Peyer's patch (tissue), 4 donors: Measurements from ENCODE around the gene BICD1.

Experiments
- POLR2A ChIP-seq, 2 donors: fragments of 450-650 bp; IDR thresholded peaks; one replicate each; pipeline ENCODE4 v1.5.1; 2017; ENCODE audit warnings: antibody characterized with exemption in 2 of 2, mild to moderate bottlenecking in 2 of 2, moderate library complexity in 2 of 2
- TF ChIP-seq, protein P1 (sequence below), 6 experiments: fragments of 450-650 bp in 4 of 6; fragments of 200-600 bp in 2 of 6; sonication (generic) in 1 of 6; IDR thresholded peaks; one replicate each; pipeline ENCODE4 v1.5.1; 2017 to 2019; ENCODE audit warnings: antibody characterized with exemption in 6 of 6, mild to moderate bottlenecking in 3 of 6, moderate library complexity in 1 of 6

DNA sequence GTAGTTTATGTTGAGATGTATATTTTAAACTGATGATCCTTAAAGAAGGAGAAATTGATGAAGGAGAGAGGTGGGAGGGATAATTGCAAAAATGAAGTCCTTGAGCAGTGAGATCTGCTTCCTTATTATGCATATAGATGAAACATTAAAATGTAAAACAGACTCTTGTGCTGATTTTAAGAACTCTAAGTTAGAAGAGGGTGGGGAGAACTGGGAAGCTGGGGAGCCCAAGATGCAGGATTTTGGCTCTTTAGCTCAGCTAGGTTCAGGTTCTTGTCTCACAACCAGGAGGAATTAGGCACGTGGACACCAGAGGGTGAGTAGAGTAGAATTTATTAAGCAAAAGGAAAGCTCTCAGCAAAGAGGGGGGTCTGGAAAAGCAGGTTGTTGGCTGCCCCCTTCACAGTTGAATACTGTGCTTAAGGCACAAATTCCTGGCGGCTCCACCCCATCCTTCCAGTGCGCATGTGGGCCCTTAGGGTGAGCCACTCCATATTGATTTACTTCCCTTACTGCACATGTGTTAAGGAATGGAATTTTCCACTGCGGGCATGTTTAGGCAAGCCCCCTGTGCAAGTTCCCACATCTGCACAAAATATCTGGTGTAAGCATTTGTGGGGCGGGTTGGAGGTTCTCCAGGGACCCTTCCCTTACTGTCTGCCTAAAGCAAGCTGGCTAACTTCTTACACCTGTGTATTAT is 141.9 kb downstream of the BICD1 start:
- TF ChIP-seq, protein P1, sequence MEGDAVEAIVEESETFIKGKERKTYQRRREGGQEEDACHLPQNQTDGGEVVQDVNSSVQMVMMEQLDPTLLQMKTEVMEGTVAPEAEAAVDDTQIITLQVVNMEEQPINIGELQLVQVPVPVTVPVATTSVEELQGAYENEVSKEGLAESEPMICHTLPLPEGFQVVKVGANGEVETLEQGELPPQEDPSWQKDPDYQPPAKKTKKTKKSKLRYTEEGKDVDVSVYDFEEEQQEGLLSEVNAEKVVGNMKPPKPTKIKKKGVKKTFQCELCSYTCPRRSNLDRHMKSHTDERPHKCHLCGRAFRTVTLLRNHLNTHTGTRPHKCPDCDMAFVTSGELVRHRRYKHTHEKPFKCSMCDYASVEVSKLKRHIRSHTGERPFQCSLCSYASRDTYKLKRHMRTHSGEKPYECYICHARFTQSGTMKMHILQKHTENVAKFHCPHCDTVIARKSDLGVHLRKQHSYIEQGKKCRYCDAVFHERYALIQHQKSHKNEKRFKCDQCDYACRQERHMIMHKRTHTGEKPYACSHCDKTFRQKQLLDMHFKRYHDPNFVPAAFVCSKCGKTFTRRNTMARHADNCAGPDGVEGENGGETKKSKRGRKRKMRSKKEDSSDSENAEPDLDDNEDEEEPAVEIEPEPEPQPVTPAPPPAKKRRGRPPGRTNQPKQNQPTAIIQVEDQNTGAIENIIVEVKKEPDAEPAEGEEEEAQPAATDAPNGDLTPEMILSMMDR (IDR thresholded peaks at IDR 0.05), result no peak
- TF ChIP-seq POLR2A (IDR thresholded peaks at IDR 0.05), result no peak
